ENCODE results near the gene RAB44. TPM values are rescaled to one million over a fixed set of nuclear protein-coding genes. Genes with fewer than 3 reads are reported as not detected.
A peak's percentile ranks its signal among the peaks of the same experiment; 100 is the strongest.

The RAB44 gene
- total and polyA plus RNA-seq, 2 experiments from 2014 or later = not detected

- no peak for DNase-seq (ENCODE audit: low read depth in 1 of 2, low spot score in 1 of 2)
- H3K27ac ChIP-seq = no peak overlapping the region
- H3K9me3 ChIP-seq (ENCODE audit: low read depth) = no peaks in the 10 kb centered on the region
- no peaks in the 10 kb centered on the region for H3K36me3 ChIP-seq
- peaks cover 47% of the 10 kb centered on the region for H3K4me1 ChIP-seq (ENCODE audit: low read depth)
- no peak overlapping the region for H3K4me3 ChIP-seq
- TF ChIP-seq CTCF (IDR thresholded peaks at IDR 0.05; ENCODE audit: low read depth, low read length) = no peak
- no peaks in the 10 kb centered on the region for H3K27me3 ChIP-seq
Measured at GRCh38 chr6:36766399-36766945, 68.8 kb downstream of the RAB44 start.

GRCh38 chr6:36769183-36769675 is 71.6 kb downstream of the RAB44 start:
- DNase-seq (ENCODE audit: low read depth in 1 of 2, low spot score in 1 of 2) = peak; percentile 38 to 80

GRCh38 chr6:36769676-36770499 is 72.3 kb downstream of the RAB44 start:
- Histone ChIP-seq H3K9me3 (ENCODE audit: low read depth) (no peaks in the 10 kb centered on the region), H3K27ac (peak overlapping the region; percentile 90), H3K4me3 (no peak overlapping the region), H3K27me3 (no peaks in the 10 kb centered on the region), H3K4me1 (ENCODE audit: low read depth) (peaks cover 53% of the 10 kb centered on the region), H3K36me3 (no peaks in the 10 kb centered on the region)
- TF ChIP-seq CTCF (IDR thresholded peaks at IDR 0.05; ENCODE audit: low read depth, low read length) = no peak
- peak; percentile 32 to 67 for DNase-seq (ENCODE audit: low read depth in 1 of 2, low spot score in 1 of 2)

More at GRCh38 chr6:36769183-36769675, 71.6 kb downstream of the RAB44 start:
- no peak for TF ChIP-seq CTCF (IDR thresholded peaks at IDR 0.05; ENCODE audit: low read depth, low read length)
- Histone ChIP-seq H3K36me3 (no peaks in the 10 kb centered on the region), H3K4me1 (ENCODE audit: low read depth) (peaks cover 57% of the 10 kb centered on the region), H3K9me3 (ENCODE audit: low read depth) (no peaks in the 10 kb centered on the region), H3K27ac (peak overlapping the region; percentile 90), H3K4me3 (no peak overlapping the region), H3K27me3 (no peaks in the 10 kb centered on the region)

- DNase-seq (ENCODE audit: low read depth in 1 of 2, low spot score in 1 of 2) = no peak
- no peaks in the 10 kb centered on the region for H3K9me3 ChIP-seq (ENCODE audit: low read depth)
- no peak overlapping the region for H3K4me3 ChIP-seq
- H3K27me3 ChIP-seq = no peaks in the 10 kb centered on the region
- no peak for TF ChIP-seq CTCF (IDR thresholded peaks at IDR 0.05; ENCODE audit: low read depth, low read length)
- peak overlapping the region; percentile 90 for H3K27ac ChIP-seq
- H3K36me3 ChIP-seq = no peaks in the 10 kb centered on the region
- peaks cover 42% of the 10 kb centered on the region for H3K4me1 ChIP-seq (ENCODE audit: low read depth)
Measured at GRCh38 chr6:36771145-36771544, 73.5 kb downstream of the RAB44 start.

GRCh38 chr6:36772397-36772796 is 74.8 kb downstream of the RAB44 start:
- no peaks in the 10 kb centered on the region for H3K27me3 ChIP-seq
- no peak for DNase-seq (ENCODE audit: low read depth in 1 of 2, low spot score in 1 of 2)
- H3K4me1 ChIP-seq (ENCODE audit: low read depth) = peaks cover 34% of the 10 kb centered on the region
- H3K9me3 ChIP-seq (ENCODE audit: low read depth) = no peaks in the 10 kb centered on the region
- no peak overlapping the region for H3K4me3 ChIP-seq
- no peak for TF ChIP-seq CTCF (IDR thresholded peaks at IDR 0.05; ENCODE audit: low read depth, low read length)
- peak overlapping the region; percentile 90 for H3K27ac ChIP-seq
- H3K36me3 ChIP-seq = no peaks in the 10 kb centered on the region
